H1 (cell line): Measurements from ENCODE around the gene TMEM108. TPM values are rescaled to one million over a fixed set of nuclear protein-coding genes. Genes with fewer than 3 reads are reported as not detected.

ENCODE experiments used
- CTCF ChIA-PET: fragments of 300-600 bp; sonication (Branson Sonifier 250); formaldehyde crosslinking; loops from one replicate; lab custom pipeline; 2021; ENCODE audit not compliant: partially characterized antibody; lab: Charles Lee
- POLR2A ChIA-PET: fragments of 300-600 bp; sonication (Branson Sonifier 250); formaldehyde crosslinking; loops from one replicate; lab custom pipeline; 2021; ENCODE audit warnings: inconsistent platforms; ENCODE audit not compliant: partially characterized antibody; lab: Charles Lee
- DNase-seq, 2 experiments: peaks; one replicate each; pipeline versions ENCODE4 v3.0.0 to v3.0.0-alpha.2; 2010 to 2022; ENCODE audit warnings: low spot score in 2 of 2, low read depth in 1 of 2, mixed read lengths in 1 of 2
- FAIRE-seq: peaks from 2 replicates; lab custom pipeline; 2011; peaks lifted over from hg19 to GRCh38; lab: Jason Lieb, UNC
- H2AFZ ChIP-seq: 2 replicates; pipeline ENCODE4 v1.8.1; 2012; ENCODE audit warnings: low read length, inconsistent platforms
- H2AK5ac ChIP-seq: 2 replicates; pipeline ENCODE4 v1.6.1; 2013; ENCODE audit warnings: low read depth, low read length
- H2BK120ac ChIP-seq: replicated peaks from 2 replicates; pipeline ENCODE3; 2013; ENCODE audit warnings: low read depth, low read length, inconsistent platforms
- H2BK12ac ChIP-seq: 2 replicates; pipeline ENCODE4 v1.6.1; 2013; ENCODE audit warnings: low read depth, low read length
- H2BK15ac ChIP-seq: 2 replicates; pipeline ENCODE4 v1.6.1; 2013; ENCODE audit warnings: low read length
- H2BK20ac ChIP-seq: 2 replicates; pipeline ENCODE4 v1.6.1; 2013; ENCODE audit warnings: low read length
- H2BK5ac ChIP-seq: 2 replicates; pipeline ENCODE4 v1.6.1; 2013; ENCODE audit warnings: low read depth, low read length
- H3K14ac ChIP-seq: 2 replicates; pipeline ENCODE4 v1.6.1; 2013; ENCODE audit warnings: inconsistent platforms; ENCODE audit not compliant: insufficient read length
- H3K18ac ChIP-seq: 2 replicates; pipeline ENCODE4 v1.6.1; 2013; ENCODE audit warnings: low read length; ENCODE audit errors: extremely low read depth
- H3K23ac ChIP-seq: 2 replicates; pipeline ENCODE4 v1.6.1; 2013; ENCODE audit warnings: inconsistent platforms; ENCODE audit not compliant: insufficient read length
- H3K23me2 ChIP-seq: 2 replicates; pipeline ENCODE4 v1.6.1; 2013; ENCODE audit warnings: low read depth, low read length
- H3K27ac ChIP-seq: 2 replicates; pipeline ENCODE4 v1.6.1; 2011; ENCODE audit warnings: low read depth, low read length, inconsistent platforms
- H3K27me3 ChIP-seq, 4 experiments: replicated peaks in 1 of 4; 1 replicate in 1 of 4; 2 replicates in 3 of 4; pipeline versions ENCODE4 v1.6.1 to v1.8.1; 2011 to 2013; ENCODE audit warnings: low read length in 3 of 4, mild to moderate bottlenecking in 3 of 4, inconsistent platforms in 2 of 4, mixed read lengths in 2 of 4, moderate library complexity in 1 of 4; ENCODE audit not compliant: control insufficient read depth in 3 of 4, insufficient read depth in 3 of 4; ENCODE audit errors: extremely low read depth in 1 of 4
- H3K36me3 ChIP-seq, 4 experiments: 2 replicates each; pipeline versions ENCODE4 v1.6.1 to v1.8.1; 2011 to 2013; ENCODE audit warnings: mild to moderate bottlenecking in 4 of 4, low read length in 3 of 4, moderate library complexity in 2 of 4, control low read depth in 1 of 4, inconsistent platforms in 1 of 4; ENCODE audit not compliant: insufficient read depth in 4 of 4, control insufficient read depth in 2 of 4
- H3K4ac ChIP-seq: replicated peaks from 2 replicates; pipeline ENCODE3; 2013; ENCODE audit warnings: low read length, low read depth, mixed read lengths, inconsistent platforms; ENCODE audit not compliant: insufficient read length
- H3K4me1 ChIP-seq, 4 experiments: replicated peaks in 1 of 4; 1 replicate in 1 of 4; 2 replicates in 3 of 4; pipeline versions ENCODE4 v1.6.1 to v1.8.1; 2011 to 2013; ENCODE audit warnings: low read length in 3 of 4, inconsistent platforms in 2 of 4, mixed read lengths in 1 of 4; ENCODE audit not compliant: insufficient read depth in 4 of 4, control insufficient read depth in 3 of 4
- H3K4me2 ChIP-seq, 2 experiments: 2 replicates each; pipeline versions ENCODE4 v1.6.1 to v1.8.1; 2011 to 2013; ENCODE audit warnings: low read depth in 2 of 2, low read length in 2 of 2, control low read depth in 1 of 2, inconsistent platforms in 1 of 2, mild to moderate bottlenecking in 1 of 2; ENCODE audit not compliant: insufficient read depth in 1 of 2
- H3K4me3 ChIP-seq, 4 experiments: fragments of 200-600, 300-600 bp in 1 of 4; sonication (generic), shearing (Covaris generic), sonication (Bioruptor Twin) in 1 of 4; 2 replicates each; pipeline versions ENCODE4 v1.5.1 to v1.8.1; 2011 to 2016; ENCODE audit warnings: low read length in 4 of 4, low read depth in 3 of 4, control low read depth in 2 of 4, inconsistent platforms in 2 of 4, mild to moderate bottlenecking in 2 of 4, mixed read lengths in 1 of 4, moderate library complexity in 1 of 4; ENCODE audit not compliant: insufficient read depth in 2 of 4; ENCODE audit errors: extremely low read depth in 1 of 4
- H3K56ac ChIP-seq: replicated peaks from 2 replicates; pipeline ENCODE3; 2013; ENCODE audit warnings: low read depth, mild to moderate bottlenecking, mixed read lengths, low read length, inconsistent platforms; ENCODE audit not compliant: insufficient read length
- H3K79me1 ChIP-seq: 2 replicates; pipeline ENCODE4 v1.6.1; 2013; ENCODE audit warnings: low read depth, low read length, control low read depth
- H3K79me2 ChIP-seq, 2 experiments: 2 replicates each; pipeline versions ENCODE4 v1.6.1 to v1.8.1; 2012 to 2013; ENCODE audit warnings: low read length in 2 of 2, mild to moderate bottlenecking in 2 of 2, inconsistent platforms in 1 of 2; ENCODE audit not compliant: insufficient read depth in 2 of 2, control insufficient read depth in 1 of 2
- H3K9ac ChIP-seq, 4 experiments: replicated peaks in 1 of 4; 1 replicate in 1 of 4; 2 replicates in 3 of 4; pipeline versions ENCODE4 v1.6.1 to v1.8.1; 2011 to 2013; ENCODE audit warnings: low read depth in 3 of 4, low read length in 3 of 4, control low read depth in 2 of 4, mild to moderate bottlenecking in 2 of 4, moderate library complexity in 2 of 4, inconsistent platforms in 1 of 4; ENCODE audit errors: extremely low read depth in 1 of 4
- H3K9me3 ChIP-seq, 2 experiments: 2 replicates each; pipeline versions ENCODE4 v1.6.1 to v1.8.1; 2012 to 2013; ENCODE audit warnings: mild to moderate bottlenecking in 2 of 2, moderate library complexity in 2 of 2, control low read depth in 1 of 2, inconsistent platforms in 1 of 2, low read depth in 1 of 2, low read length in 1 of 2, mixed read lengths in 1 of 2; ENCODE audit not compliant: insufficient read depth in 2 of 2
- H4K20me1 ChIP-seq, 2 experiments: replicated peaks in 1 of 2; 2 replicates each; pipeline versions ENCODE3 to v1.8.1; 2011 to 2013; ENCODE audit warnings: inconsistent platforms in 2 of 2, low read length in 2 of 2, mild to moderate bottlenecking in 1 of 2; ENCODE audit not compliant: insufficient read depth in 2 of 2, control insufficient read depth in 1 of 2
- H4K5ac ChIP-seq: 2 replicates; pipeline ENCODE4 v1.6.1; 2013; ENCODE audit warnings: low read length, low read depth, mixed read lengths, inconsistent platforms; ENCODE audit not compliant: insufficient read length
- H4K8ac ChIP-seq: 2 replicates; pipeline ENCODE4 v1.8.0; 2013; ENCODE audit warnings: mild to moderate bottlenecking, moderate library complexity, low read length, inconsistent platforms; ENCODE audit not compliant: insufficient read depth; ENCODE audit errors: extremely low read depth
- H4K91ac ChIP-seq: replicated peaks from 2 replicates; pipeline ENCODE3; 2013; ENCODE audit warnings: low read length, mixed read lengths, inconsistent platforms; ENCODE audit not compliant: insufficient read length
- BRCA1 ChIP-seq: IDR thresholded peaks from 2 replicates; pipeline ENCODE4 v1.6.1; 2012; ENCODE audit warnings: low read depth, low read length, improper control_type of control experiment
- CBX8 ChIP-seq: fragments of 300-800, 300-1000 bp; sonication (generic); IDR thresholded peaks from 2 replicates; pipeline ENCODE4 v1.7.1; 2016; ENCODE audit warnings: low read depth, low read length, borderline replicate concordance
- CEBPB ChIP-seq: IDR thresholded peaks from 2 replicates; pipeline ENCODE4 v1.6.1; 2012; ENCODE audit warnings: low read depth, low read length
- CREB1 ChIP-seq: IDR thresholded peaks from 2 replicates; pipeline ENCODE4 v1.6.1; 2012; ENCODE audit warnings: inconsistent platforms
- EP300 ChIP-seq, 2 experiments: IDR thresholded peaks; 1 replicate in 1 of 2; 2 replicates in 1 of 2; pipeline ENCODE4 v1.6.1; 2011 to 2012; ENCODE audit warnings: low read depth in 2 of 2, low read length in 2 of 2, mild to moderate bottlenecking in 2 of 2, borderline replicate concordance in 1 of 2, inconsistent platforms in 1 of 2, moderate library complexity in 1 of 2
- HDAC6 ChIP-seq: IDR thresholded peaks from one replicate; pipeline ENCODE4 v1.7.1; 2012; ENCODE audit warnings: low read depth, mild to moderate bottlenecking, inconsistent platforms, low read length, moderate library complexity
- KDM5A ChIP-seq: fragments of 200-600 bp; IDR thresholded peaks from 2 replicates; pipeline ENCODE4 v1.7.1; 2012; ENCODE audit warnings: mild to moderate bottlenecking, low read length, inconsistent platforms, mixed read lengths
- NANOG ChIP-seq: IDR thresholded peaks from 2 replicates; pipeline ENCODE4 v1.6.1; 2011; ENCODE audit warnings: low read length, low read depth, mild to moderate bottlenecking, inconsistent platforms; ENCODE audit not compliant: insufficient read depth, poor library complexity, severe bottlenecking
- RNF2 ChIP-seq: fragments of 200-900, 300-1000 bp; sonication (generic); IDR thresholded peaks from 2 replicates; pipeline ENCODE4 v1.7.1; 2016; ENCODE audit warnings: borderline replicate concordance, low read depth, mild to moderate bottlenecking, antibody characterized with exemption, low read length; ENCODE audit not compliant: poor library complexity, severe bottlenecking; ENCODE audit errors: missing control alignments
- SP4 ChIP-seq: IDR thresholded peaks from 2 replicates; pipeline ENCODE4 v1.6.1; 2012; ENCODE audit warnings: low read length, inconsistent platforms
- TAF1 ChIP-seq: IDR thresholded peaks from 2 replicates; pipeline ENCODE4 v1.6.1; 2011; ENCODE audit warnings: mild to moderate bottlenecking, low read depth, low read length
- ZNF274 ChIP-seq: IDR thresholded peaks from 2 replicates; pipeline ENCODE4 v1.7.0; 2012; ENCODE audit warnings: low read length, borderline replicate concordance; ENCODE audit errors: extremely low read depth
- WGBS, 2 experiments: shearing (Covaris generic) in 1 of 2; methylation state at CpG; one replicate each; pipeline versions ENCODE4 v1.1.6 to v1.1.7; 2013 to 2015; ENCODE audit warnings: low lambda C conversion rate in 2 of 2, mixed read lengths in 2 of 2, inconsistent platforms in 1 of 2, low coverage in 1 of 2, missing lambda C conversion rate in 1 of 2; ENCODE audit not compliant: insufficient replicate concordance in 2 of 2, insufficient coverage in 1 of 2, insufficient read length in 1 of 2; ENCODE audit errors: extremely low coverage in 1 of 2, missing lambda C conversion rate in 1 of 2; 5-methylcytosine and 5-hydroxymethylcytosine counted together
- polyA plus RNA-seq, 7 experiments: library from polyadenylated mRNA; depleted of rRNA in 3 of 7; stranded (reverse) in 5 of 7; unstranded in 2 of 7; fragments of >200 nt in 5 of 7; fragments of 200-250 nt in 2 of 7; gene quantifications; 1 replicate in 5 of 7; 2 replicates in 1 of 7; 4 replicates in 1 of 7; pipeline versions ENCODE4 v1.2.1 to v1.2.3, GENCODE V29; 2011 to 2013; ENCODE audit warnings: missing spikeins in 2 of 7, mixed read lengths in 2 of 7
- total RNA-seq: library from RNA; stranded (reverse); fragmentation: NEBNext Ultra II Directional; extraction: Animal tissue kit (Norgen Biotek cat#: 25700); gene quantifications from 2 replicates; pipeline ENCODE4 v1.2.1, GENCODE V29; 2021

Gene TMEM108
- total and polyA plus RNA-seq, 2 of the 8 experiments (the other 6 are each of a cell fraction or from before 2014, with no cell fraction given): 14.3 to 16.2 TPM

DNA sequence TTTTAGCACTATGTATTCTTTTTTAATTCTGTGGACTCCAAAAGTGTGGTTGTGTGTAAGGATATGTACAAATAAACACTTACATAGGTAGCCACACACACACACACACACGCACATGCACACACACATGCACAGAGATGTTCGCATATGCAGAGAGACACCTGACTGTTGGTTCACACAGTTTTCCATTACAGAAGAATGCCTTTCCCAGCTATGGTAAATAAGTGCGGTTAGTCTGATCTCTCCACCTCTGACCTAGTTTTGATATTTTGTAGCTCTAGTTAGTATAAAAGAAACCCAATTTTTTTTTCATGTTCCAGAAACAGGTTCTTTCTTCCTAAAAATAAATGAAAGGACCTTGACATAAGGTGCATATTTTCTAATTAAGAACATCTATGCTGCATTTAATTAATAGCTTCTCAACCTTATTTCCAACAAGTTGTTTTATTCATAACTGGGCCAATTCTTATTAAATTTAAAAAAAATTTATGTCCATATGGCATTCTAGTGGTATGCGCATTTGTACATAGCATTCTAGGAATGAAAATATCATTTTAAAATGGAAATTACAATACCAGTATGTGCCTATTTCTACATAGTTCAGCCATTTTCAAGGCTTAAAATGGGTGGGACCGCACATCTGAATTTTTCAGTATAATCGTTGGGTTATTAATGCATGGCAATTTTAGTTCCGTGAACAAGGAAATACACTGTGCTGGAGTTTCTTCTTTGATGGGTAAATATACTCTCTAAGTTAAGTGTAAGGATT lies 27.2 kb downstream of the TMEM108 start:
- FAIRE-seq: no peak
- no peaks in the 10 kb centered on the region for H3K9me3 ChIP-seq
- H3K4me1 ChIP-seq: no peaks in the 10 kb centered on the region
- no peak overlapping the region for H2BK12ac ChIP-seq
- no peak overlapping the region for H3K4ac ChIP-seq
- H3K23me2 ChIP-seq: no peaks in the 10 kb centered on the region
- WGBS, 2 experiments: 92% methylated on average over 7 of the region's 7 CpGs; no CpG with 5 or more reads in 1 of the 2 experiments
- CTCF ChIA-PET: interaction anchor here (1.5 kb wide), 1 partner anchor 23 kb away, joined by 3 read pairs; no protein-coding TSS in a partner anchor
- H3K18ac ChIP-seq: no peak overlapping the region
- POLR2A ChIA-PET: no interaction called here
- H3K27ac ChIP-seq: no peak overlapping the region
- H4K8ac ChIP-seq: no peak overlapping the region
- no peaks in the 10 kb centered on the region; the same call in 1 of the 2 replicates for H3K79me1 ChIP-seq
- no peak overlapping the region for H3K56ac ChIP-seq
- no peak overlapping the region for H3K14ac ChIP-seq
- no peak overlapping the region for H2AFZ ChIP-seq
- H3K23ac ChIP-seq: no peak overlapping the region
- H3K4me2 ChIP-seq: no peak overlapping the region
- H3K79me2 ChIP-seq: peaks cover 0 to 2% of the 10 kb centered on the region in 2 experiments; a peak in 2 of 4 replicates
- no peak overlapping the region for H3K9ac ChIP-seq
- H3K27me3 ChIP-seq: no peaks in the 10 kb centered on the region
- no peak overlapping the region for H4K5ac ChIP-seq
- H3K4me3 ChIP-seq: no peak overlapping the region
- H3K36me3 ChIP-seq: no peaks in the 10 kb centered on the region
- H2BK20ac ChIP-seq: no peak overlapping the region
- no peak overlapping the region for H2BK5ac ChIP-seq
- no peak for DNase-seq
- no peak overlapping the region for H2BK120ac ChIP-seq
- no peak overlapping the region for H2BK15ac ChIP-seq
- no peak overlapping the region for H4K91ac ChIP-seq
- H4K20me1 ChIP-seq: peaks cover 0 to 2% of the 10 kb centered on the region in 2 experiments
- no peak overlapping the region for H2AK5ac ChIP-seq
- no peak for TF ChIP-seq CREB1
- no peak for TF ChIP-seq ZNF274
- no peak for TF ChIP-seq KDM5A
- TF ChIP-seq CEBPB: no peak
- TF ChIP-seq EP300 (IDR thresholded peaks at IDR 0.05; ENCODE audit: borderline replicate concordance in 1 of 2, low read depth in 2 of 2, low read length in 2 of 2): no peak
- no peak for TF ChIP-seq HDAC6
- no peak for TF ChIP-seq TAF1
- TF ChIP-seq SP4: no peak
- no peak for TF ChIP-seq NANOG
- no peak for TF ChIP-seq CBX8
- no peak for TF ChIP-seq RNF2
- no peak for TF ChIP-seq BRCA1
